Glutamatergic neuron (in vitro differentiated cells): ENCODE data around the gene KRT15. TPM values are rescaled to one million over a fixed set of nuclear protein-coding genes. Genes with fewer than 3 reads are reported as not detected.

ENCODE experiments used
- DNase-seq: peaks from one replicate; pipeline ENCODE4 v3.0.0; 2022
- H3K27ac Mint-ChIP-seq: one replicate; pipeline ENCODE4 v1.8.0; 2020; ENCODE audit warnings: mild to moderate bottlenecking, mixed read lengths, inconsistent platforms; ENCODE audit not compliant: unreplicated experiment
- H3K27me3 Mint-ChIP-seq: one replicate; pipeline ENCODE4 v1.8.0; 2020; ENCODE audit warnings: mild to moderate bottlenecking, moderate library complexity, mixed read lengths, inconsistent platforms; ENCODE audit not compliant: unreplicated experiment
- H3K36me3 Mint-ChIP-seq: one replicate; pipeline ENCODE4 v1.8.0; 2020; ENCODE audit warnings: mild to moderate bottlenecking, mixed read lengths, inconsistent platforms; ENCODE audit not compliant: unreplicated experiment
- H3K4me1 Mint-ChIP-seq: one replicate; pipeline ENCODE4 v1.8.0; 2020; ENCODE audit warnings: mild to moderate bottlenecking, low read depth, mixed read lengths, inconsistent platforms; ENCODE audit not compliant: unreplicated experiment
- H3K4me3 Mint-ChIP-seq: one replicate; pipeline ENCODE4 v1.8.0; 2020; ENCODE audit warnings: mild to moderate bottlenecking, mixed read lengths, inconsistent platforms; ENCODE audit not compliant: unreplicated experiment
- H3K9me3 Mint-ChIP-seq: one replicate; pipeline ENCODE4 v1.8.0; 2020; ENCODE audit warnings: mild to moderate bottlenecking, moderate library complexity, mixed read lengths, inconsistent platforms; ENCODE audit not compliant: unreplicated experiment
- CTCF ChIP-seq: fragments of 200-600 bp; sonication (generic); IDR thresholded peaks from one replicate; pipeline ENCODE4 v1.5.0; 2021; ENCODE audit not compliant: partially characterized antibody, unreplicated experiment
- total RNA-seq: library from RNA; stranded (reverse); fragmentation: NEBNext Ultra II Directional; extraction: Animal tissue kit (Norgen Biotek cat#: 25700); gene quantifications from one replicate; pipeline ENCODE4 v1.2.1, GENCODE V29; 2021; ENCODE audit not compliant: unreplicated experiment

The KRT15 gene
- total RNA-seq, 1 donor from 2014 or later = not detected

- no peak for DNase-seq
- Mint-ChIP-seq H3K27me3 (peaks cover 16% of the 10 kb centered on the region), H3K4me1 (peaks cover 5% of the 10 kb centered on the region), H3K36me3 (no peaks in the 10 kb centered on the region), H3K27ac (no peak overlapping the region), H3K9me3 (peaks cover 9% of the 10 kb centered on the region), H3K4me3 (no peak overlapping the region)
- TF ChIP-seq CTCF = no peak
Measured at GRCh38 chr17:41530062-41531048, 11.7 kb upstream of the KRT15 start.

GRCh38 chr17:41529491-41529915 is 10.8 kb upstream of the KRT15 start:
- H3K27me3 Mint-ChIP-seq = peaks cover 15% of the 10 kb centered on the region
- no peak for TF ChIP-seq CTCF

GRCh38 chr17:41528959-41529353 is 10.3 kb upstream of the KRT15 start:
- DNase-seq = no peak
- Mint-ChIP-seq H3K9me3 (peaks cover 4% of the 10 kb centered on the region), H3K36me3 (no peaks in the 10 kb centered on the region), H3K27me3 (peaks cover 15% of the 10 kb centered on the region), H3K4me3 (no peak overlapping the region), H3K4me1 (no peaks in the 10 kb centered on the region), H3K27ac (no peak overlapping the region)
- TF ChIP-seq CTCF = no peak

More at GRCh38 chr17:41529491-41529915, 10.8 kb upstream of the KRT15 start:
- H3K4me1 Mint-ChIP-seq = no peaks in the 10 kb centered on the region
- H3K4me3 Mint-ChIP-seq = no peak overlapping the region
- DNase-seq = no peak
- H3K36me3 Mint-ChIP-seq = no peaks in the 10 kb centered on the region
- H3K27ac Mint-ChIP-seq = no peak overlapping the region
- peaks cover 4% of the 10 kb centered on the region for H3K9me3 Mint-ChIP-seq

- no peaks in the 10 kb centered on the region for H3K36me3 Mint-ChIP-seq
- no peak overlapping the region for H3K4me3 Mint-ChIP-seq
- H3K27me3 Mint-ChIP-seq = peaks cover 13% of the 10 kb centered on the region
- peaks cover 4% of the 10 kb centered on the region for H3K9me3 Mint-ChIP-seq
- no peak for DNase-seq
- H3K27ac Mint-ChIP-seq = no peak overlapping the region
- H3K4me1 Mint-ChIP-seq = no peaks in the 10 kb centered on the region
- no peak for TF ChIP-seq CTCF
Measured at GRCh38 chr17:41527063-41528023, 8.7 kb upstream of the KRT15 start.
